Middle frontal gyrus (tissue), 1 donor: ENCODE results near the gene ENTPD6.
A peak's percentile ranks its signal among the peaks of the same experiment; 100 is the strongest.
"Not testable (repeated sequence)": the region's sequence is repeated elsewhere in the genome, so short reads cannot be mapped to it uniquely, and the experiment has no call there.

Source experiments
- DNase-seq: peaks from one replicate; pipeline ENCODE4 v3.0.0-alpha.2; 2015; ENCODE audit warnings: low spot score; ENCODE audit errors: extremely low spot score

The ENTPD6 gene

GRCh38 chr20:25223179-25223661, 27.7 kb downstream of the ENTPD6 start:
- DNase-seq = no peak

GRCh38 chr20:25223765-25224720, 28.5 kb downstream of the ENTPD6 start:
- no peak for DNase-seq

- no peak for DNase-seq
Observed at GRCh38 chr20:25224941-25225340, 29.4 kb downstream of the ENTPD6 start.

- DNase-seq = no peak
Observed at GRCh38 chr20:25225642-25226432, 30.3 kb downstream of the ENTPD6 start.

- DNase-seq = no peak
Observed at GRCh38 chr20:25226433-25227316, 31.2 kb downstream of the ENTPD6 start.

- DNase-seq = no peak
Observed at GRCh38 chr20:25227317-25227831, 31.9 kb downstream of the ENTPD6 start.

- DNase-seq = no peak
Observed at GRCh38 chr20:25229486-25230165, 34.1 kb downstream of the ENTPD6 start.

GRCh38 chr20:25230166-25230831, 34.8 kb downstream of the ENTPD6 start:
- DNase-seq = no peak

GRCh38 chr20:25233016-25233772, 37.7 kb downstream of the ENTPD6 start:
- DNase-seq = no peak

- not testable (repeated sequence) for DNase-seq
Observed at GRCh38 chr20:25234009-25234849, 38.7 kb downstream of the ENTPD6 start.

GRCh38 chr20:25236450-25237304, 41.2 kb downstream of the ENTPD6 start:
- DNase-seq = no peak

- peak; percentile 68 for DNase-seq
Observed at GRCh38 chr20:25237610-25238318, 42.3 kb downstream of the ENTPD6 start.

GRCh38 chr20:25238319-25239037, 43.0 kb downstream of the ENTPD6 start:
- DNase-seq = no peak

- DNase-seq = no peak
Observed at GRCh38 chr20:25239387-25240370, 44.2 kb downstream of the ENTPD6 start.
